SK-MEL-5 (cell line): Measurements from ENCODE around the gene ZNF555. TPM values are rescaled to one million over a fixed set of nuclear protein-coding genes. Genes with fewer than 3 reads are reported as not detected.
"Not testable (repeated sequence)": the region's sequence is repeated elsewhere in the genome, so short reads cannot be mapped to it uniquely, and the experiment has no call there.

Experiments
- DNase-seq: peaks from one replicate; pipeline ENCODE4 v3.0.0-alpha.2; 2016; ENCODE audit warnings: low read depth, low spot score
- in situ Hi-C: cut with HindIII; loops from 2 replicates; pipeline ENCODE4 v1.10.0; 2016; ENCODE audit warnings: low sequenced_read_pairs, high pct_unique_total_duplicates, low pct_unique_long_range_greater_than_20kb
- total RNA-seq: library from RNA; depleted of rRNA; stranded (reverse); fragments of >200 nt; shearing (Covaris generic); gene quantifications from 2 replicates; pipeline ENCODE4 v1.2.3, GENCODE V29; 2014

Gene ZNF555
- total RNA-seq, 1 experiment from 2014 or later, result 4.5 TPM

DNA sequence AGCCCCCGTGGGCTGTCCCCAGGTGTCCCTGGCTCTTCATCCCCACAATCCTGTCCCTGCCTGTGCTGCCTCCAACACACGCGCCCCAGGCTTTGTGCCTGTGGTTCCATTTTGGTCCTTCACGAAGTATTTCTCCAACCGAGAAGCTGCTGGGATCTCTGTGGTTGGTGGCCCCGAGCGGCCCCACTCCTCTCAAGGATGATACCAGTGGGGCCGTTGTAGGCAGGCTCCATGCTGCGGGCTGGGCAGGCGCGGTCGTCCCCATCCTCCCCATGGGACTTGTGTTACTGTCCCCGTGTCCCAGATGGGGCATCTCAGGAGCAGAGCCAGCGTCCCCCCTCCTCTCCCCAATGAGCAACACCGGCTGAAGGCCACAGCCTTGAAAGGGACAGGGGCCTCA is 25.4 kb upstream of the ZNF555 start:
- no peak for DNase-seq
- in situ Hi-C loops, result no loop called here

DNA sequence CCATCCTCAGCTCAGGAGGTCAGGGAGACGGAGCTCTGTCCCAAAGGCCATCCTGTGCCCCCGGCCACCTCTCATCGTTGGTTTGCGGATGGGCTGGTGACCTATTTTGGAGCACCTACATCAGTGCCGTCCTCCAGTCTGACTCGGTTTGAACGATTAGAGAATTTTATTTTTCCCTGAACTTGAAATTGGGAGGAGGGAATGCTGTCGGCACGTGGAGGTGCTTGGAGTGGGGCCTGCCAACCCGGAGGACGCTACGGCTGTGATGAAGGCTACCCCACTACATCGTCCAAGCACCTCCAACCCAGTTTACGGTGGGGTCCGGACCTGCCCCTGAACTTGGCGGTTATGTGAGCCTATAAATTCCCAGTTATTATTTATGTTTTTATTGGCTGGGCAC is 24.6 kb upstream of the ZNF555 start:
- in situ Hi-C loops, result no loop called here
- DNase-seq, result no peak

DNA sequence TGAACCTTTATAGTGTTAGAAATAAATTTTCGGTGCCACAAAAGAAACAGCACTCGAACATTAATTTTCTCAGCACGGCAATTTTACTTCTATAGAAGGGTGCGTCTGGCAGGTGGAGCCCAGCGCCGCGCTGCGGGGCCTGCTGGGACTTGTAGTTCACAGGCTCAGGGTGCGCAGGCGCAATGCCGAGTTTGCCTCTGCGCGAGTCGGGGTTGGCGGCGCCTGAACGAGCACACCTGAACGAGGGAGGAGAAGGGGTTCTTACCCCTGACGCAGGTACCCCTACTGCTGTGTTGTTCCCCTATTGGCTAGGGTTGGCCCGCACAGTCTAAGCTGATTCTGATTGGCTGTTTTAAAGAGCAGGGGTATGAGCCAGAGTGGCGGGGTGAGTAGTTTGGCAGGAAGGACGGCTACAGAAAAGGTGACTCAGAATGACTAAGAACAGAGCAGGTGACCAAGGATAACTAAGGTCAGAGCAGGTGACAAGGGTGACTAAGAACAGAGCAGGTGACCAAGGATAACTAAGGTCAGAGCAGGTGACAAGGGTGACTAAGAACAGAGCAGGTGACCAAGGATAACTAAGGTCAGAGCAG is 23.9 kb upstream of the ZNF555 start:
- DNase-seq, in situ Hi-C loops: not testable (repeated sequence)

DNA sequence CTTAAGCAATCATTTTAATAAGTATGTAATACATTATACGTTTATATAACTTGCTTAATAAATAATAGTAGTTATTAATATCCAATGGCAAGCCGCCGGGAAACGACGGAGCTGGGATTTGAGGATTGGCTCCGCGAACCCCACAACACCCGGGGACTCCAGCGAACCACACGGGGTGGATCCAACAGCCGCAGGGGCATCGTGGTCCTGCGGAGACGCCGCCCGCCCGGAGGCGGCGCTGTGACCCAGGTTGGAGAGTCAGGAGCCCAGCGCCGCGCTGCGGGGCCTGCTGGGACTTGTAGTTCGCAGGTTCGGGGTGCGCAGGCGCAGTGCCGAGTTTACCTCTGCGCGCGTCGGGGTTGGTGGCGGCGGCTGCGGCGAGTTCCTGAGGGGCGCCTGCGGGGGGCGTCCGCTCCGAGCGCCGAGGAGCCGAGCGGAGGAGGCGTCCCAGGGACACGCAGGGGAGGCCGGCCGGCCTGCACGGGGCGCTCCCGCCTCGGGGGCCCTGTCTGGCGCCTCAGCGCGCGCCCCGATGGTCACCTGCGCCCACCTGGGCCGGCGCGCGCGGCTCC is 21.6 kb upstream of the ZNF555 start, which contains the start of gene ZNF554:
ZNF554 (plus strand) TSS at position 329 of the 572 bp plus-strand sequence; CDS start at position 533, 204 bp downstream.
- in situ Hi-C loops, result no loop called here
- DNase-seq, result peak; percentile 91

DNA sequence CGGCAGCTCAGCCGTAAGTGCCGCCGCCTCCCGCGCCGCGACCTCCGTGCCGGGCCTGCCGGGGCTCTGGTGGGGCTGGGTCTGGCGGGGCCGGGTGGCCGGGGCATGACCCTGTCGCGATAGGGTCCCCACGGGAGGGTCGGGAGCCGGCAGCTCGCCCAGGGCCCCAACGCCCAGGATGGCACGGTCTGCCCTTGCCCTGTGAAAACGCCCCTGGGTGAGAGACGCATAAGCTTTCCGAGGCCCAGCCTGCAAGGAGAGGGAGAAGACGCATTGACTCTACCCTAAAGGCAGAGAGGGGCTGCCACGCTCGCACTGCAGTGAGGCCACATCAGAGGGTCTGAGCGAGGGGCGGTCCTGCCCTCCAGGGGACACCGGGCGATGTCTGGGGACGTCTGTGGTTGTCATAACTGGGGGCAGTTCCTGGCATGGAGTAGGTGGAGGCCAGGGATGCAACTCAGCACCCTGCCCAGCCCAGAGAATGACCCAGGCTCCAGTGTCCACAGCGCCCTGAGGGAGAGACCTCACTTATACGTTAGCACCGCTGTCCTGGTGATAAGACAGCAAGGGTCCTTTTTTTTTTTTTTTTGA is 21.1 kb upstream of the ZNF555 start:
- no peak for DNase-seq
- in situ Hi-C loops, result no loop called here

DNA sequence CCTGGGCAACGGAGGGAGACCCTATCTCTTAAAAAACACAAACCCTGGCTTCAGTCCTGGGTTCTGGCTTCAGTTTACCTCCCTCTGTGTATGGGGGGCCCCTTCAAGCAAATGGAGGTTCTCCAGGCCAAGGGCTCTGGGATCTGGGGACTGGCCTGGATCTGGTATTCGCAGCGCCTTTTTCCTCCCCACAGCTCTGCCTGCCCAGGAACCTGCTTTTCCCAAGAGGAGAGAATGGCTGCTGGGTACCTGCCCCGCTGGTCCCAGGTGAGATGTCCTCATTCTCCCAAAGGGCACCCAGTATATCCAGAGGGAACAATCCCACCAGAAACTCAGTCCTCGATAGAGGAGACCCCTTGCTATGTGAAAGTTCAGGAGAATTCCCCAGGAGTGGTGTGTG is 18.4 kb upstream of the ZNF555 start:
- in situ Hi-C loops, result no loop called here
- no peak for DNase-seq

DNA sequence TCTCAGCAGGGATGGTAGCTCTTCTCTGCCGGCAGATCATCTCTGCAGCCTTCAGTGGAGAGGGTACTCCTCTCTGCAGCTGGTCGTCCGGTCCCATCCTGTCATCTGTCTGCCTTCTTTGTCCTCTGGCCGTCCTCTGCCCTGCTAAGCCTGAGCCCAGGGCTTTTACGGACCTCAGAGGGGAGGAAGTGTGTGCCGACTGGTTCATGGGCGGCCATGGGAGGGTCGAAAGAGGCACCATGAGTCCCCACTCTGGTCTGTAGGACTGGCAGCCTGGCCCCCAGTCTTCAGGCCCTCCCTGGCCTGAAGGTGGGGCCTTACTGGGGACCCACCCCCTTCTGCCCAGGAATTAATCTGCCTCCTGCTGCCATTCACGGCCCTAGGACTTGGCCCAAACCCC is 17.6 kb upstream of the ZNF555 start:
- in situ Hi-C loops, result no loop called here
- no peak for DNase-seq

DNA sequence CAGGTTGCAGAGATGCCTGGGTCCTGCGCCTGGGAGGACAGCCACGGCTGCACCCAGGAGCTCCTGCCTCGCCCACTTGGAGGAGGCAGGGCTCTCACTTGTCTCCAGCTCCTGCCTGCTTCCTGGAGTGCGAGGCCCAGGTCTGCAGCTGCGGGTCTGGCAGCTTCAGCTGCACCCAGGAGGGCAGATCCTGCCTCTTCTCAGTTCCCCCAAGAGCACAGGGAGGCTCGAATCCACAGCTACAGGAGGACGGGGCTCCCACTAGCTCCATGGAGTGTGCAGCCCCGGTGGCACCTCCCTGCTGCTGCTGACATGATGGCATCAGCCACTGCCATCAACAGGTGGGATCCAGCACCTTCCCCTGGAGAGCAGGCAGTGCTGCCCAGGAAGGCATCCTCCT is 17.1 kb upstream of the ZNF555 start:
- DNase-seq, result no peak
- in situ Hi-C loops, result no loop called here

DNA sequence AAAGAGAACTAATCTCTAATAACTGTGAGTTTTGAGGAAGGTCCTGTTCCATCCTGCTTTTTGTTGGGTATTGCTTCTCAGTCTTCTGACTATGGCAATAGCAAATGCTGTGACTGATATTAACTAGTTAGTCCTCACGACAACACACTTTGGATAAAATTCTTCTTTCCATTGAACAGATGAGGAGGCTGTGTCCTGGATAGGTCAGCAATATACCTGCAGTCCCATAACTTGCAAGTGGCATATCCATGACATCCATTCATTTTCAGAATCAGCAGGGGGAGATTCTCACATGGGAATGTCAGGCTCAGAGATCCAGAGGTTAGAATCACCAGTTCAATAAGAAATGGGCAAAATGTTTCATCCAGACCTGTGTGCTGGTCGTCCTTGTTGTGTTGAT is 14.3 kb upstream of the ZNF555 start:
- in situ Hi-C loops, result no loop called here
- no peak for DNase-seq

DNA sequence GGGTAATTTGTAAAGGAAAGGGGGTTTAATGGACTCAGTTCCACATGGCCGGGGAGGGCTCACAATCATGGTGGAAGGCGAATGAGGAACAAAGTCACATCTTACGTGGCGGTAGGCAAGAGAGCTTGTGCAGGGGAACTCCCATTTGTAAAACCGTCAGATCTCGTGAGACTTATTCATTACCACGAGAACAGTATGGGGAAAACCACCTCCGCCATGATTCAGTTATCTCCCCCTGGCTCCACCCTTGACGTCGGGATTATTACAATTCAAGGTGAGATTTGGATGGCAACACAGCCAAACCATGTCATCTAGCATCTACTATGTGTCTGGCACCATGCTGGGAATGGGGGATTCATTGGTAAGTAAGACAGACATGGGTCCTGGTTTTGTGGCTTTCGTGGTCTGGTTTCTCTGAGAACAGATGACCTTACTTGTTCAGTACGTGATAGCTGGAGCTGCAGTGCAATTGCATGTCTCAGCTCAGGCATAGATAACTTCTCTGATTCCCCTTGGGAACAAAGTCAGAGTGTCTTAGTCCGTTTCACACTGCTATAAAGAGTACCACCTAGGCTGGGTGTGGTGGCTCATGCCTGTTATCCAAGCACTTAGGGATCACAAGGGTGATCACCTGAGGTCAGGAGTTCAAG is 13.3 kb upstream of the ZNF555 start:
- in situ Hi-C loops, result no loop called here
- DNase-seq, result no peak

DNA sequence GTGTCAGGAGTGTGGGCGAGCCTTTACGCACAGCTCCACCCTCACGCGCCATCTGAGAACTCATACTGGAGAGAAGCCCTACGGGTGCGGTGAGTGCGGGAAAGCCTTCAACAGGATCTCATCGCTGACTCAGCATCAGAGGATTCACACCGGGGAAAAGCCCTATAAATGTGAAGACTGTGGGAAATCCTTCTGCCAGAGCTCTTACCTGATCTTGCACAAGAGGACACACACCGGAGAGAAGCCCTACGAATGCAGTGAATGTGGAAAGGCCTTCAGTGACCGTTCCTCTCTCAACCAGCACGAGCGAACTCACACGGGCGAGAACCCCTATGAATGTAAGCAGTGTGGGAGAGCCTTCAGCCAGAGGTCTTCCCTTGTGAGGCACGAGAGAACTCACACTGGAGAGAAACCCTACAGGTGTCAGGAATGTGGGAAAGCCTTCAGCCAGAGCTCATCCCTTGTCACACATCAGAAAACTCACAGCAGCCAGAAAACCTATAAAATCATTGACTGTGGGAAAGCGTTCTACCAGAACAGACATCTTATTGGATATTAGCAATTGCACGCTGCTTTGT is 6.9 kb upstream of the ZNF555 start:
- in situ Hi-C loops, result no loop called here

DNA sequence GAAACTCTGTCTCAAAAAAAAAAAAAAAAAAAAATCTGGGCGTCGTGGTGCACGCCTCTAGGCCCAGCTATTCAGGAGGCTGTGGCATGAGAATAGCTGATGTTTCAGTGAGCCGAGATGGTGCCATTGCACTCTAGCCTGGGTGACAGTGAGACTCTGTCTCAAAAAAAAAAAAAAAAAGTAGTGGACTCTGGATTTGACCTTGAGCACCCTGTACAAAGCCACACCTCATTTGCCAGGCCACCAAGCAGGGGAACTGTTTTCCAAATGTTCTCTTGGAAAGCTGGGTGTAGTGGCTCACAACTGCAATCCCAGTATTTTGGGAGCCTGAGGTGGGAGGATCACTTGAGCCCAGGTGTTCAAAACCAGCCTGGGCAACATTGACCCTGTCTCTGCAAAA is 3.8 kb upstream of the ZNF555 start:
- in situ Hi-C loops, result no loop called here
- DNase-seq, result no peak

More for the DNA sequence above, 6.9 kb upstream of the ZNF555 start:
- no peak for DNase-seq

DNA sequence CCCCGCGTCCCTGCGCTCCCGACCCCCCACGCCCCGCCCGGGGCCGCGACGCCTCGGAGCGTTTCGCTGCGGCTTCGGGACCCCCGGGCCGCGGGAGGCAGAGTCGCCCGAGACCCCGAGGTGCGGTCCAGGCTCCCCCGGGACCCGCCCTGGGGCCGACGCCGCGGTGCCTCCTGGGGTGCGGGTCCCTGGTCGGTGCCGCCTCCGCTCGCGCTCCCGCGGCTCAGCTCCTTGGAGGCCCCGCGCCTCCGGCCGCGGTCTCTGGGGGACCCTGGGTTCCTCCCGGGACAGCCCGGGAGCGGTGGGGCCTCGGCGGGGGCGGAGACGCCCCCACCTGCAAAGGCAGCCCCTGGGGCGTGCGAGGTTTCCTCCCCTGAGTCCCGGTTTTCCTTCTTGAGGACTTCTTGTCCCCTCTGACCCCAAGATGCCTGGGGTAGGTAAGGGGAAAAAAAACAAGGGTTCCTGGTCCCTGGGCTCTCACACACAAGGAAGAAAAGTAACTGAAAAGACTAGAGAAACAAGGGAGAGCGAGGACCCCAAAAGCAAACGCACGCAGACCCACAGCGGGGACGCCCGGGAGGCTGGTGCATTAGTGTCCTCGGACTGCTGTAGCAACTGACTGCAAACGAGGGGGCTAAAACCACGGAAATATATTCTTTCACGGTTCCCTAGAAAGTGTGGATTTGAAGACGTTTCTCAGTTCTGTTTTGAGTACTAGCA is 740 bp downstream of the ZNF555 start:
- in situ Hi-C loops, result no loop called here

DNA sequence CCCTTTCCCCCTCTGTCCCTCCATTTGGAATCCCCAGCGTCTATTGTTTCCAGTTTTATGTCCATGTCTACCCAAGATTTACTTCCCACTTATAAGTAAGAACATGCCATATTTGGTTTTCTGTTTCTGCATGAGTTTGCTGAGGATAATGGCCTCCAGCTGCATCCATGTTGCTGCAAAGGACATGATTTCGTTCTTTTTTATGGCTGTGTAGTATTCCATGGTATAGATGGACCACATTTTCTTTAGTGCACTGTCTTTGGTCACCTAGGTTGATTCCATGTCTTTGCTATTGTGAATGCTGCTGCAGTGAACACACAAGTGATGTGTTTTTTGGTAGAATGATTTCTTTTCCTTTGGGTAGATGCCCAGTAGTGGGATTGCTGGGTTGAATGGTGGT is 3.8 kb downstream of the ZNF555 start:
- in situ Hi-C loops, result no loop called here
- no peak for DNase-seq

More for the DNA sequence above, 740 bp downstream of the ZNF555 start:
- DNase-seq, result no peak

DNA sequence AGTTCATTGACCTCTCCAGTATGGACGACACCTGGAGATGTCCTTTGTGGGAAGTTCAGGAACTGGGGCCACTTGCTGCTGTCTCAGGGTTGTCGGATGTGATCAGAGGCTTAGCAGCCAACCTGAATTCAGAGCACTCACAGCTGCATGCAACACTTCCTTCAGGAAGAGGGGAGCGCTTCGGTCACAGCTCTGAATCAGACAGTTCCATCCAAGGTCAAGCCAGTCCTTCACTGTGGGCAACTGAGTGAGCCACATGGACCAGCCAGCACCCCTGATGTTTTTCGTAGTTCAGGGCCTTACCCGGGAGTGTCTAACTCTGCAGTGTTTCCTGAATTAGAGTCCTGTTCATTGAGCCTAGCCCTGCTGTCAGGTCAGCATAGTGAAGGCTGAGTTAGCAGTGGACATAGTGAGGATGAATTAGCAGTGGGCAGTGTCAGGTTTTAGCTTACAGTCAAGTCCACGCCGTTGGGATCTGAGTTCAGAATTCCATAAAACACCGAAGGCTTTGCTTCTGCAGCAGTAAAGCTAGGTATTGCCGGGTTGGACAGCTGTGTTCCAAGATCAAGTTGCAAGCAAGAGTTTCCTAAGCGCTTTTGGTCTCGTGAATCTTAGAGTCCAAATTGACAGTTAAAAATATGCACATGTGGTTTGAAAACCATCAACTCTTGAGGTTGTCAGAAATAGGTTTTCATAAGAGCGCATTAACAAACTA is 5.1 kb downstream of the ZNF555 start:
- DNase-seq, result no peak
- in situ Hi-C loops, result no loop called here

DNA sequence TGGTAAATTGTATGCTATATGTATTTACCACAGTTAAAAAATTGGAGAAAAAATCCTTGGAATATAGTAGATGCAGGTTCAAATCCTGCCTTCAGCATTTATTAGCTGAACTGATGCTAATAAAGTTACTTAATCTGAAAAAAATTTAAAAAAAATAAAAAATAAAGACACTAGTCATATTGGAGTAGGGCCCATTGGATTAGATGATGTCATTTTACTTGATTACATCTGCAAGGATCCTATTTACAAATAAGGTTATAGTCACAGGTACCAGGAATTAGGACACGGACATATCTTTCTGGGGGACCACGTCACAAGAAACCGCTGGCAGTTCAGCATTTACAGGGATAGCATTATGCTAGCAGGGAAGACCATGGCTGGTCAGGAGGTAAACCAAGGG is 6.2 kb downstream of the ZNF555 start:
- in situ Hi-C loops, result no loop called here
- DNase-seq, result no peak

DNA sequence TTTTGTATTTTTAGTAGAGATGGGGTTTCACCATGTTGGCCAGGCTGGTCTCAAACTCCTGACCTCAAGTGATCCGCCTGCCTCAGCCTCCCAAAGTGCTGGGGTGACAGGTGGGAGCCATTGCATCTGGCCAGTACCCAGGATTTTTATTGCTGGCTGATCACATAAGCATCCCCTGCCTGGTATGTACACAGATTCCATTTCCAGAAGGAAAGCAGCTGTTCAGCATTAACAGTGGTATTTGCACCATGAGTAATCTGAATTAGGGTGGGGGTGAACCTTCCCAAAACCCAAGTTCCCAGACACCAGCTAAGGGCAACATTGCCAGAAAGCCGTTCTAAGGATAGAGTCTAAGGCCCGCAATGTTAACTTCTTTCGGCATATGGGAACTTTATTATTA is 7.3 kb downstream of the ZNF555 start:
- in situ Hi-C loops, result no loop called here
- no peak for DNase-seq
